Measurements from ENCODE around the gene FAM186B.
"Not testable (repeated sequence)": the region's sequence is repeated elsewhere in the genome, so short reads cannot be mapped to it uniquely, and the experiment has no call there.

FAM186B gene

GRCh38 chr12:49615725-49616124 is 10.3 kb upstream of the FAM186B start:
- H2AFZ ChIP-seq (ENCODE audit: low read depth, low read length) = no peak overlapping the region
- no peak overlapping the region for H3K4me2 ChIP-seq (ENCODE audit: insufficient read depth, low read length)
- no peak overlapping the region for H3K9ac ChIP-seq (ENCODE audit: low read depth, low read length)
- TF ChIP-seq EZH2 (IDR thresholded peaks at IDR 0.05; ENCODE audit: borderline replicate concordance, low read depth, low read length, severe bottlenecking) = no peak
- TF ChIP-seq, protein P1, sequence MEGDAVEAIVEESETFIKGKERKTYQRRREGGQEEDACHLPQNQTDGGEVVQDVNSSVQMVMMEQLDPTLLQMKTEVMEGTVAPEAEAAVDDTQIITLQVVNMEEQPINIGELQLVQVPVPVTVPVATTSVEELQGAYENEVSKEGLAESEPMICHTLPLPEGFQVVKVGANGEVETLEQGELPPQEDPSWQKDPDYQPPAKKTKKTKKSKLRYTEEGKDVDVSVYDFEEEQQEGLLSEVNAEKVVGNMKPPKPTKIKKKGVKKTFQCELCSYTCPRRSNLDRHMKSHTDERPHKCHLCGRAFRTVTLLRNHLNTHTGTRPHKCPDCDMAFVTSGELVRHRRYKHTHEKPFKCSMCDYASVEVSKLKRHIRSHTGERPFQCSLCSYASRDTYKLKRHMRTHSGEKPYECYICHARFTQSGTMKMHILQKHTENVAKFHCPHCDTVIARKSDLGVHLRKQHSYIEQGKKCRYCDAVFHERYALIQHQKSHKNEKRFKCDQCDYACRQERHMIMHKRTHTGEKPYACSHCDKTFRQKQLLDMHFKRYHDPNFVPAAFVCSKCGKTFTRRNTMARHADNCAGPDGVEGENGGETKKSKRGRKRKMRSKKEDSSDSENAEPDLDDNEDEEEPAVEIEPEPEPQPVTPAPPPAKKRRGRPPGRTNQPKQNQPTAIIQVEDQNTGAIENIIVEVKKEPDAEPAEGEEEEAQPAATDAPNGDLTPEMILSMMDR (IDR thresholded peaks at IDR 0.05; ENCODE audit: borderline replicate concordance, extremely low read depth, low read length, poor library complexity, severe bottlenecking) = no peak
- peaks cover 12% of the 10 kb centered on the region for H3K27me3 ChIP-seq (ENCODE audit: insufficient read depth, low read length, poor library complexity)
- no peaks in the 10 kb centered on the region for H4K20me1 ChIP-seq (ENCODE audit: insufficient read depth, low read length)
- no peaks in the 10 kb centered on the region for H3K9me3 ChIP-seq (ENCODE audit: insufficient read depth, low read length, severe bottlenecking)
- H3K79me2 ChIP-seq (ENCODE audit: insufficient read depth, low read length) = no peaks in the 10 kb centered on the region
- H3K4me3 ChIP-seq (ENCODE audit: low read depth in 1 of 2, low read length in 2 of 2) = no peak overlapping the region
- ATAC-seq (ENCODE audit: insufficient read depth, low read depth) = no peak
- H3K4me1 ChIP-seq (ENCODE audit: insufficient read depth, low read length) = peaks cover 5% of the 10 kb centered on the region
- no peaks in the 10 kb centered on the region for H3K36me3 ChIP-seq (ENCODE audit: insufficient read depth, low read length)
- no peak overlapping the region for H3K27ac ChIP-seq (ENCODE audit: low read length)
- DNase-seq = no peak

DNA sequence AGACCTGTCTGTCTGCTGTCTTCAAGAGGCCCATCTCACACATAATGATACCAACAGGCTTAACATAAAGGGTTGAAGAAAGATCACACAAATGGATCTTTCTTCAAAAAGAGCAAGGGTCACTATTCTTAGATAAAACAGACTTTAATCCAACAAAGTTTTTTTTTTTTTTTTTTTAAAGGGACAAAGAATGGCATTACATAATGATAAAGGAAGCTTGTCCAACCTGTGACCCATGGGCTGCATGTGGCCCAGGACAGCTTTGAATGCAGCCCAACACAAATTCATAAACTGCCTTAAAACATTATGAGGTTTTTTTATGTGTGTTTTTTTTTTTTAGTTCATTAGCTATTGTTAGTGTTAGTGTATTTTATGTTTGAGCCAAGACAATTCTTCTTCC is 6.8 kb upstream of the FAM186B start:
- Histone ChIP-seq H3K4me3 (ENCODE audit: low read depth in 1 of 2, low read length in 2 of 2) (no peak overlapping the region), H3K4me1 (ENCODE audit: insufficient read depth, low read length) (no peaks in the 10 kb centered on the region), H4K20me1 (ENCODE audit: insufficient read depth, low read length) (no peaks in the 10 kb centered on the region), H3K36me3 (ENCODE audit: insufficient read depth, low read length) (no peaks in the 10 kb centered on the region), H3K27me3 (ENCODE audit: insufficient read depth, low read length, poor library complexity) (no peaks in the 10 kb centered on the region), H3K9me3 (ENCODE audit: insufficient read depth, low read length, severe bottlenecking) (no peaks in the 10 kb centered on the region), H3K4me2 (ENCODE audit: insufficient read depth, low read length) (no peak overlapping the region), H2AFZ (ENCODE audit: low read depth, low read length) (no peak overlapping the region), H3K27ac (ENCODE audit: low read length) (no peak overlapping the region), H3K9ac (ENCODE audit: low read depth, low read length) (no peak overlapping the region), H3K79me2 (ENCODE audit: insufficient read depth, low read length) (no peaks in the 10 kb centered on the region)
- DNase-seq = no peak
- no peak for ATAC-seq (ENCODE audit: insufficient read depth, low read depth)
- TF ChIP-seq EZH2 (IDR thresholded peaks at IDR 0.05; ENCODE audit: borderline replicate concordance, low read depth, low read length, severe bottlenecking) = no peak
- TF ChIP-seq, protein P1 (IDR thresholded peaks at IDR 0.05; ENCODE audit: borderline replicate concordance, extremely low read depth, low read length, poor library complexity, severe bottlenecking) = no peak

- H3K4me2 ChIP-seq (ENCODE audit: insufficient read depth, low read length); ATAC-seq (ENCODE audit: insufficient read depth, low read depth); DNase-seq; H3K79me2 ChIP-seq (ENCODE audit: insufficient read depth, low read length); H4K20me1 ChIP-seq (ENCODE audit: insufficient read depth, low read length); H2AFZ ChIP-seq (ENCODE audit: low read depth, low read length); H3K27ac ChIP-seq (ENCODE audit: low read length); H3K27me3 ChIP-seq (ENCODE audit: insufficient read depth, low read length, poor library complexity); H3K9ac ChIP-seq (ENCODE audit: low read depth, low read length); H3K4me1 ChIP-seq (ENCODE audit: insufficient read depth, low read length); H3K4me3 ChIP-seq (ENCODE audit: low read depth in 1 of 2, low read length in 2 of 2); H3K9me3 ChIP-seq (ENCODE audit: insufficient read depth, low read length, severe bottlenecking); H3K36me3 ChIP-seq (ENCODE audit: insufficient read depth, low read length): not testable (repeated sequence)
Measured at GRCh38 chr12:49610785-49611184, 5.3 kb upstream of the FAM186B start.

GRCh38 chr12:49609875-49610154 is 4.4 kb upstream of the FAM186B start:
- H3K4me2 ChIP-seq (ENCODE audit: insufficient read depth, low read length) = no peak overlapping the region
- no peaks in the 10 kb centered on the region for H3K27me3 ChIP-seq (ENCODE audit: insufficient read depth, low read length, poor library complexity)
- H3K27ac ChIP-seq (ENCODE audit: low read length) = no peak overlapping the region
- no peaks in the 10 kb centered on the region for H4K20me1 ChIP-seq (ENCODE audit: insufficient read depth, low read length)
- H3K9me3 ChIP-seq (ENCODE audit: insufficient read depth, low read length, severe bottlenecking) = no peaks in the 10 kb centered on the region
- no peaks in the 10 kb centered on the region for H3K4me1 ChIP-seq (ENCODE audit: insufficient read depth, low read length)
- ATAC-seq (ENCODE audit: insufficient read depth, low read depth) (no peak), DNase-seq (no peak)
- no peaks in the 10 kb centered on the region for H3K36me3 ChIP-seq (ENCODE audit: insufficient read depth, low read length)
- TF ChIP-seq EZH2 (IDR thresholded peaks at IDR 0.05; ENCODE audit: borderline replicate concordance, low read depth, low read length, severe bottlenecking) = no peak
- TF ChIP-seq, protein P1 (IDR thresholded peaks at IDR 0.05; ENCODE audit: borderline replicate concordance, extremely low read depth, low read length, poor library complexity, severe bottlenecking) = no peak
- no peak overlapping the region for H3K9ac ChIP-seq (ENCODE audit: low read depth, low read length)
- H2AFZ ChIP-seq (ENCODE audit: low read depth, low read length) = no peak overlapping the region
- H3K4me3 ChIP-seq (ENCODE audit: low read depth in 1 of 2, low read length in 2 of 2) = no peak overlapping the region
- H3K79me2 ChIP-seq (ENCODE audit: insufficient read depth, low read length) = no peaks in the 10 kb centered on the region
